Type B pancreatic cell (in vitro differentiated cells): ENCODE results near the gene GNAS. TPM values are rescaled to one million over a fixed set of nuclear protein-coding genes. Genes with fewer than 3 reads are reported as not detected.

Experiments
- DNase-seq: peaks from one replicate; pipeline ENCODE4 v3.0.0; 2021; ENCODE audit warnings: mixed read lengths; ENCODE audit not compliant: unreplicated experiment; ENCODE audit errors: extremely low spot score
- H3K27ac Mint-ChIP-seq: 2 replicates; pipeline ENCODE4 v1.8.0; 2021; ENCODE audit warnings: mild to moderate bottlenecking, mixed read lengths
- H3K27me3 Mint-ChIP-seq: 2 replicates; pipeline ENCODE4 v1.8.0; 2021; ENCODE audit warnings: mixed read lengths
- H3K36me3 Mint-ChIP-seq: 2 replicates; pipeline ENCODE4 v1.8.0; 2021; ENCODE audit warnings: mixed read lengths
- H3K4me1 Mint-ChIP-seq: one replicate; pipeline ENCODE4 v1.8.0; 2021; ENCODE audit warnings: mixed read lengths; ENCODE audit not compliant: unreplicated experiment
- H3K4me3 Mint-ChIP-seq: 2 replicates; pipeline ENCODE4 v1.8.0; 2021; ENCODE audit warnings: mild to moderate bottlenecking, mixed read lengths
- H3K9me3 Mint-ChIP-seq: 2 replicates; pipeline ENCODE4 v1.8.0; 2021; ENCODE audit warnings: mixed read lengths
- CTCF ChIP-seq: fragments of 200-600 bp; sonication (generic); conservative IDR thresholded peaks from 2 replicates; pipeline ENCODE4 v1.5.0; 2021; ENCODE audit warnings: antibody characterized with exemption, mild to moderate bottlenecking
- total RNA-seq: library from RNA; stranded (reverse); gene quantifications from 2 replicates; pipeline ENCODE4 v1.2.1, GENCODE V29; 2021; ENCODE audit warnings: low replicate concordance

The GNAS gene
- total RNA-seq, 1 donor from 2014 or later, result 1,406 TPM

GRCh38 chr20:58911309-58911708, 58.8 kb downstream of the GNAS start:
- H3K4me1 Mint-ChIP-seq, result peaks cover 19% of the 10 kb centered on the region
- no peak overlapping the region for H3K4me3 Mint-ChIP-seq
- H3K27me3 Mint-ChIP-seq, result no peaks in the 10 kb centered on the region
- no peaks in the 10 kb centered on the region for H3K9me3 Mint-ChIP-seq
- peaks cover 51% of the 10 kb centered on the region for H3K36me3 Mint-ChIP-seq
- no peak overlapping the region for H3K27ac Mint-ChIP-seq
- no peak for TF ChIP-seq CTCF
- no peak for DNase-seq

GRCh38 chr20:58911970-58912369, 59.5 kb downstream of the GNAS start:
- DNase-seq, result no peak
- TF ChIP-seq CTCF, result no peak
- Mint-ChIP-seq H3K27me3 (no peaks in the 10 kb centered on the region), H3K4me1 (peaks cover 14% of the 10 kb centered on the region), H3K4me3 (no peak overlapping the region), H3K27ac (no peak overlapping the region), H3K9me3 (no peaks in the 10 kb centered on the region), H3K36me3 (peaks cover 47% of the 10 kb centered on the region)

DNA sequence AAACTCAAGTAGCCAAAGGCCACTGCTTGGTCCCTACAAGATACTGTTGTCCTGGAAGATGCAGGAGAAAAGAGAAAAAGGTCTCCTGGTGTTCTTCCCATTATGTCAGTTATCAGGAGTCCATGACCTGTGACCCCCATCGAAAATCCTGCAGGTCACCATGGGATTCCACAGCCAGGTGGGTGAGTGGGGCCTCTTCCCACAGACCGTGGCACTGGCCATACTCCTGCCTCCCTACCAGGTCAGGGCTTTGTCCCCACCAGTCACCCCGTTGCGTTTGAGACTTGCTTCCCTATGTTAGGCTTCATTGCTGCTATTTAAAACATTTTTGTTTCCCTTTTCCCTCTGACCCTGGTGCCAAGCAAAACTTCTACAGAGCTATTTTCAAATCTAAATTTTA, 60.6 kb downstream of the GNAS start:
- DNase-seq, result no peak
- no peak for TF ChIP-seq CTCF
- Mint-ChIP-seq H3K36me3 (peaks cover 38% of the 10 kb centered on the region), H3K4me1 (peaks cover 4% of the 10 kb centered on the region), H3K9me3 (no peaks in the 10 kb centered on the region), H3K4me3 (no peak overlapping the region), H3K27ac (no peak overlapping the region), H3K27me3 (no peaks in the 10 kb centered on the region)

DNA sequence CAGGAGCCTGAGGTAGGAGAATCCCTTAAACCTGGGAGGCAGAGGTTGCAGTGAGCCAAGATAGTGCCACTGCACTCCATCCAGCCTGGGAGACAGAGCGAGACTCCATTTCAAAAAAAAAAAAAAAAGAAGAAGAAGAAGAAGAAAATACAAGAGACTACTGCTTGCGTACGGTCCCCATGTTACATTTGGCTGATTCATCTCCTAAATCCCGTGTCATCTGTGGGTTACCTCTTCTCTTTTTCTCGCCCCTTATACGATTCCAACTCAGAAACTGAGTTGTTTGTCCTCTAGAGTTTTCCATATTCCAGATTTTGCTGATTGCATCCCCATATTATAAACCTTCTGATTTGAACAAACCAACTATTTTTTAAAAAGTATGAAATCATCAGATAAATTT, 66.1 kb downstream of the GNAS start:
- Mint-ChIP-seq H3K36me3 (no peaks in the 10 kb centered on the region), H3K27me3 (no peaks in the 10 kb centered on the region), H3K4me3 (no peak overlapping the region), H3K4me1 (peaks cover 12% of the 10 kb centered on the region), H3K27ac (no peak overlapping the region), H3K9me3 (peaks cover 7% of the 10 kb centered on the region)
- DNase-seq, result no peak
- TF ChIP-seq CTCF, result no peak

DNA sequence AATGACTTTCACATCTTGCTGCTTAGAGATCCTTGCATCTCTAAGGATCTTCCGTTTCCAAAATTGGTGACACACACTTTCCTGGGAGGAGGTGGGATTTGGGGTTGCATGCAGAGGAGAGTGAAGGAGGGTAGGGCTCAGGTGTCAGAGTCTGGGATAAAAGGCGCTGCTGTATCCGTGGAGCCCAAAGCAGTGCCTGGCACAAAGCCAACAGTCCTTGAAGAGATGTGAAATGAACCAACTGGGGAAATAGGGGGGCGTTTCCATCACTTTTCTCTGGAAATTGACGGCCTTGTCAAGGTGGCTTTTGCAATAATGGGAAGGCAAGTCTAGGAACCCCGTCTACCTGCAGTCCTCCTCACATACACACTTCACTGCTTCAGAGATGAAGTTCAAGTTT, 69.0 kb downstream of the GNAS start:
- Mint-ChIP-seq H3K36me3 (no peaks in the 10 kb centered on the region), H3K27me3 (no peaks in the 10 kb centered on the region), H3K9me3 (peaks cover 7% of the 10 kb centered on the region), H3K4me3 (no peak overlapping the region), H3K4me1 (peaks cover 15% of the 10 kb centered on the region), H3K27ac (no peak overlapping the region)
- DNase-seq, result no peak
- TF ChIP-seq CTCF, result no peak

DNA sequence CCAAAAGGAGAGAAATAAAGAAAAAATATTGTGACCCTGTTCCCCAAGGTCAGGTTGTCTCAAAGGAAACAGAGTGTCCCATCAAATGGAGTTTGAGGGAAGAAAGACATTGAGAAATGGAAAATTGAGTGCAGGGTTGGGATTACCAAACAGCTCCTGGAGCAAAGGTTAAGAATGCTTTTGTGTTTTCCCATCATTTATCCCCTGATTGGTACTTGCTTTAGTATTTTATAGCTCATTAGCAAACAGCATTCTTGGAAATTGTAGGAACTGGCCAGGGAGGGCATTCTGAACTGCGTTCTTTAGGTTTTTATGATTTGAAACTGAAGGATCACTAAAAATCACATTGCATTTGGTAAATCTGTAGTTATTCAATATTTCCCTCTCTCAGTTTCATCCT, 69.5 kb downstream of the GNAS start:
- no peak overlapping the region for H3K4me3 Mint-ChIP-seq
- peaks cover 15% of the 10 kb centered on the region for H3K4me1 Mint-ChIP-seq
- H3K27ac Mint-ChIP-seq, result no peak overlapping the region
- no peak for TF ChIP-seq CTCF
- peaks cover 7% of the 10 kb centered on the region for H3K9me3 Mint-ChIP-seq
- no peaks in the 10 kb centered on the region for H3K36me3 Mint-ChIP-seq
- no peaks in the 10 kb centered on the region for H3K27me3 Mint-ChIP-seq
- no peak for DNase-seq
